ENCODE data around the gene PEX13.

DNA sequence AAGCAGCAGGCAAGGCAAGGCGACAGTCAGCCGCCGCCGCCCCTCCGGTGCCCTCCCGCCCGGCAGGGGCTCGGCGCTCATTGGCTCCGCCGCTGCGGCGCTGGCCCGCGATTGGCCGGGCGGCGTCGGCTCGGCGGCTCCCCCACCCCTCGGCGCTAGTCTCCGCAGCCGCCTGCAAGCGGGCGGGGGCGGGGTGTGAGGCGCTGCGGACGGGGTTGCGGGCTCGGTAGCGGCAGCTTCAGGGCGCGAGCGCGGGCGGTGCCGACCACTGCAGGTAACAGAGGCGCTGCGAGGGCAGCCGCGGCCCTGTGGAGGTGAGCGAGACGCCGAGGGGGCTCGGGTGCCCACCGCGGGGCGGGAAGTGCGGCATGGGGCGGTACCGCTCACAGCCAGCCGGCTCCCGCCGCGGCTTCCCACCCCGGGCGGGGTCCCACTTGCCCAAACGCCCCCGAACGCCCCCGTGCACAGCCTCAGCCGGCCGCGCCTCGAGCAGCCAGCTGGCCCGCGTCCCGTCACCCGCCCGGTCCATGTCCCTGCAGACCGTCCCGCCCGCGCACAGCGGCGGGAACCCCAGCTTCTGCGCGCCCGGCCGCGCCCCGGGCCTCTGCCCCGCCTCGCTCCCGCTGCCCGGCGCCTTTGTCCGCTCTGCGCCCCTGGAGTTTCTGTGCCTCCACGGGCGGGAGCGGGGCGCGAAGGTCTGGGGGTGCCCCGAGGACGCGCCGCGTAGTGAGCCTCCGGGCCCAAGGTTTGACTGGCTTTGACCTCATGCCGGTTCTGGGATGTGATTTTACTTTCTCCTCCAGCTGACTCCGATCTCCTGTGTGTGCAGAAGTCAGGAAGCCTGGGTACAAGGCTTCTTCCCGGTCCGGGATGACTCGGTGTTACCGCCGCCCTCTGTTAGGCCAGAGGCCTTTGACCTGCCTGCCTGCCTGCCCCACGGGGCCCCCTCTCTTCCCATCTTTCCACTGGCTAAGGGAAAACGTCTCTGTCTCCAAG lies 48.5 kb downstream of the PEX13 start, which contains the start of gene SANBR:
- TF ChIP-seq EGR1 (IDR thresholded peaks at IDR 0.05; ENCODE audit: low read depth) (peak; percentile 65; the same call in 1 of the 2 replicates), POLR2A (IDR thresholded peaks at IDR 0.05; ENCODE audit: borderline replicate concordance, extremely low read depth, insufficient read depth, insufficient read length) (peak; percentile 37), CEBPB (IDR thresholded peaks at IDR 0.05; ENCODE audit: low read depth) (no peak)
- TF ChIP-seq, protein P1, sequence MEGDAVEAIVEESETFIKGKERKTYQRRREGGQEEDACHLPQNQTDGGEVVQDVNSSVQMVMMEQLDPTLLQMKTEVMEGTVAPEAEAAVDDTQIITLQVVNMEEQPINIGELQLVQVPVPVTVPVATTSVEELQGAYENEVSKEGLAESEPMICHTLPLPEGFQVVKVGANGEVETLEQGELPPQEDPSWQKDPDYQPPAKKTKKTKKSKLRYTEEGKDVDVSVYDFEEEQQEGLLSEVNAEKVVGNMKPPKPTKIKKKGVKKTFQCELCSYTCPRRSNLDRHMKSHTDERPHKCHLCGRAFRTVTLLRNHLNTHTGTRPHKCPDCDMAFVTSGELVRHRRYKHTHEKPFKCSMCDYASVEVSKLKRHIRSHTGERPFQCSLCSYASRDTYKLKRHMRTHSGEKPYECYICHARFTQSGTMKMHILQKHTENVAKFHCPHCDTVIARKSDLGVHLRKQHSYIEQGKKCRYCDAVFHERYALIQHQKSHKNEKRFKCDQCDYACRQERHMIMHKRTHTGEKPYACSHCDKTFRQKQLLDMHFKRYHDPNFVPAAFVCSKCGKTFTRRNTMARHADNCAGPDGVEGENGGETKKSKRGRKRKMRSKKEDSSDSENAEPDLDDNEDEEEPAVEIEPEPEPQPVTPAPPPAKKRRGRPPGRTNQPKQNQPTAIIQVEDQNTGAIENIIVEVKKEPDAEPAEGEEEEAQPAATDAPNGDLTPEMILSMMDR (IDR thresholded peaks at IDR 0.05 in 2 of 3, conservative IDR thresholded peaks at IDR 0.05 in 1 of 3; ENCODE audit: borderline replicate concordance in 1 of 3, insufficient read depth in 1 of 3, low read depth in 2 of 3, low read length in 2 of 3), result no peak
- TF ChIP-seq, protein P2, sequence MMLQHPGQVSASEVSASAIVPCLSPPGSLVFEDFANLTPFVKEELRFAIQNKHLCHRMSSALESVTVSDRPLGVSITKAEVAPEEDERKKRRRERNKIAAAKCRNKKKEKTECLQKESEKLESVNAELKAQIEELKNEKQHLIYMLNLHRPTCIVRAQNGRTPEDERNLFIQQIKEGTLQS (IDR thresholded peaks at IDR 0.05), result no peak

All from HCT116 (cell line).